Smooth muscle cell (in vitro differentiated cells): ENCODE results near the gene FAH. TPM values are rescaled to one million over a fixed set of nuclear protein-coding genes. Genes with fewer than 3 reads are reported as not detected.

Experiments
- DNase-seq: peaks from one replicate; lab custom pipeline; 2025; ENCODE audit not compliant: unreplicated experiment; lab: John Stamatoyannopoulos, UW
- H2AFZ ChIP-seq: fragments of 200-600 bp; sonication (generic); 2 replicates; pipeline ENCODE4 v1.6.0; 2016; ENCODE audit warnings: antibody characterized with exemption, low read depth, mild to moderate bottlenecking
- H3F3A ChIP-seq: fragments of 200-600 bp; sonication (generic); 2 replicates; pipeline ENCODE4 v1.6.0; 2017; ENCODE audit warnings: antibody characterized with exemption, low read depth
- H3K27ac ChIP-seq: fragments of 200-600 bp; sonication (generic); 2 replicates; pipeline ENCODE4 v1.5.1; 2016; ENCODE audit warnings: low read depth, mild to moderate bottlenecking
- H3K27me3 ChIP-seq: fragments of 200-600 bp; sonication (generic); 2 replicates; pipeline ENCODE4 v1.6.1; 2016; ENCODE audit warnings: low read depth, mild to moderate bottlenecking
- H3K36me3 ChIP-seq: fragments of 200-600 bp; sonication (generic); 2 replicates; pipeline ENCODE4 v1.5.1; 2016; ENCODE audit warnings: low read depth
- H3K4me1 ChIP-seq: fragments of 200-600 bp; sonication (generic); 2 replicates; pipeline ENCODE4 v1.5.1; 2016; ENCODE audit warnings: low read depth
- H3K4me2 ChIP-seq: fragments of 200-600 bp; sonication (generic); 2 replicates; pipeline ENCODE4 v1.6.0; 2016; ENCODE audit warnings: mild to moderate bottlenecking
- H3K4me3 ChIP-seq: fragments of 200-600 bp; sonication (generic); 2 replicates; pipeline ENCODE4 v1.5.1; 2016; ENCODE audit warnings: mild to moderate bottlenecking
- H3K79me2 ChIP-seq: fragments of 200-600 bp; sonication (generic); 2 replicates; pipeline ENCODE4 v1.6.0; 2016; ENCODE audit warnings: low read depth, mild to moderate bottlenecking
- H3K9ac ChIP-seq: fragments of 200-600 bp; sonication (generic); 2 replicates; pipeline ENCODE4 v1.6.0; 2016; ENCODE audit warnings: low read depth
- H3K9me3 ChIP-seq: fragments of 200-600 bp; sonication (generic); replicated peaks from 2 replicates; pipeline ENCODE4 v1.5.1; 2016; ENCODE audit warnings: low read depth
- H4K20me1 ChIP-seq: fragments of 200-600 bp; sonication (generic); 2 replicates; pipeline ENCODE4 v1.6.0; 2016; ENCODE audit warnings: low read depth
- WGBS: methylation state at CpG from one replicate; pipeline ENCODE4 v1.1.7; 2016; ENCODE audit warnings: low lambda C conversion rate; 5-methylcytosine and 5-hydroxymethylcytosine counted together
- polyA plus RNA-seq: library from polyadenylated mRNA; unstranded; fragments of >200 nt; fragmentation: Nextera tagmentation; extraction: Ambion mirVana; gene quantifications from 2 replicates; pipeline ENCODE4 v1.2.1, GENCODE V29; 2016
- total RNA-seq: library from RNA; depleted of rRNA; stranded (reverse); fragments of >200 nt; gene quantifications from 2 replicates; pipeline ENCODE4 v1.2.3, GENCODE V29; 2014
- TF ChIP-seq, protein P1 (sequence below): fragments of 200-600 bp; sonication (generic); IDR thresholded peaks from 2 replicates; pipeline ENCODE4 v1.5.1; 2017; ENCODE audit warnings: borderline replicate concordance, mild to moderate bottlenecking, antibody characterized with exemption; ENCODE audit not compliant: insufficient read depth, poor library complexity, severe bottlenecking

FAH gene
- total and polyA plus RNA-seq, 2 experiments from 2014 or later, result 18.3 to 36.7 TPM

DNA sequence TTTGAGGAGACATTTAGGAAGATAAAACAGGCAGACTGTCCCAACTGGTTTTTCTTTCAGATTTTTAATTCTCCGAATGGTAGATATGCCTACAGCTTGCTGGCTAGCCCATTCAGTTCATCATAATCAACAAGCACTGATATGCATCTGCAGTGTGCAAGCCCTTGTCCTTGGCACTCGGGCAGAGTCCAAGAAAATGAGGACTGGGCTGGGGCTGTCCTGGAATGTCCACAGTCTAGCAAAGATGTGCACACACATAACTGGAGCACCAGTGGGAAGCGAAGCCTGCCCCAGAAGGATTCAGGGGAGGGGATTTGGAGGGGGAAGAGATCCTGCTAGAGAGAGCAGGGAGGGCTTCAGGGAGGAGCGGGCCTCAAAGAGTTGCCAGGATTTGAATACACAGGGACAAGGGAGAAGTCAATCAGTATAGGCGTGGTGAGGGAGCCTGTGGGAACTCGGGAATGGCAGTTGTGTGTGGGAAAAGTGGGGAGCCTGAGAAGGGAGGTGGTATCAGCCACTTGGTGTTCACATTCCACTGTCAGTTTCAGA, 8.7 kb downstream of the FAH start:
- Histone ChIP-seq H3K4me3 (no peak overlapping the region), H3F3A (peaks cover 14% of the 10 kb centered on the region), H3K9ac (no peak overlapping the region), H3K79me2 (no peaks in the 10 kb centered on the region), H3K36me3 (no peaks in the 10 kb centered on the region), H4K20me1 (no peaks in the 10 kb centered on the region), H3K4me2 (peak overlapping the region; percentile 73), H3K27me3 (no peaks in the 10 kb centered on the region), H3K27ac (peak overlapping the region; percentile 85), H3K4me1 (peaks cover 8% of the 10 kb centered on the region), H2AFZ (no peak overlapping the region), H3K9me3 (no peaks in the 10 kb centered on the region)
- TF ChIP-seq, protein P1, sequence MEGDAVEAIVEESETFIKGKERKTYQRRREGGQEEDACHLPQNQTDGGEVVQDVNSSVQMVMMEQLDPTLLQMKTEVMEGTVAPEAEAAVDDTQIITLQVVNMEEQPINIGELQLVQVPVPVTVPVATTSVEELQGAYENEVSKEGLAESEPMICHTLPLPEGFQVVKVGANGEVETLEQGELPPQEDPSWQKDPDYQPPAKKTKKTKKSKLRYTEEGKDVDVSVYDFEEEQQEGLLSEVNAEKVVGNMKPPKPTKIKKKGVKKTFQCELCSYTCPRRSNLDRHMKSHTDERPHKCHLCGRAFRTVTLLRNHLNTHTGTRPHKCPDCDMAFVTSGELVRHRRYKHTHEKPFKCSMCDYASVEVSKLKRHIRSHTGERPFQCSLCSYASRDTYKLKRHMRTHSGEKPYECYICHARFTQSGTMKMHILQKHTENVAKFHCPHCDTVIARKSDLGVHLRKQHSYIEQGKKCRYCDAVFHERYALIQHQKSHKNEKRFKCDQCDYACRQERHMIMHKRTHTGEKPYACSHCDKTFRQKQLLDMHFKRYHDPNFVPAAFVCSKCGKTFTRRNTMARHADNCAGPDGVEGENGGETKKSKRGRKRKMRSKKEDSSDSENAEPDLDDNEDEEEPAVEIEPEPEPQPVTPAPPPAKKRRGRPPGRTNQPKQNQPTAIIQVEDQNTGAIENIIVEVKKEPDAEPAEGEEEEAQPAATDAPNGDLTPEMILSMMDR, result no peak
- 94% methylated on average over 6 of the region's 6 CpGs for WGBS
- no peak for DNase-seq

DNA sequence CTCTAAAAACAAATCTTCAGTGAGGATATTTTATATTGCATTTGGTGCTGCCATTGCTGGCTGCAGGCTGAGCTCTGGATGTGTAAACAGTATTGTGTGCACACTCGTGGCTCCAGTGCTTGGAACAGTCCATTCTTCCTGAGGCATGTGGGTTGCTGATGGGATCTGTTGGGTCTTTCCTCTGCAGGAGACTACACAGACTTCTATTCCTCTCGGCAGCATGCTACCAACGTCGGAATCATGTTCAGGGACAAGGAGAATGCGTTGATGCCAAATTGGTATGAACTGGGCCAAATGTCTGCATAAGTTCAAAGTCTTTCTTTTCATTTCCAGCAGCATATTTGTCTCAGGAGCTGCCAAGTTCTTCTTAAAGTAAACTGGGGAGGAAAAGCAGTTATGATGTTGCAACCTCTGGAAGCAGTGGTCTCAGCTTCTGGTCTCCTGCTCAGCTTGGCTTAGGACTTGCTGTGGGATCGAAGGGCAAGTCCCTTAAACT, 9.3 kb downstream of the FAH start:
- Histone ChIP-seq H3F3A (peaks cover 14% of the 10 kb centered on the region), H3K27me3 (no peaks in the 10 kb centered on the region), H3K4me2 (no peak overlapping the region), H3K9me3 (no peaks in the 10 kb centered on the region), H3K36me3 (no peaks in the 10 kb centered on the region), H3K27ac (no peak overlapping the region), H2AFZ (no peak overlapping the region), H3K79me2 (no peaks in the 10 kb centered on the region), H3K9ac (no peak overlapping the region), H4K20me1 (no peaks in the 10 kb centered on the region), H3K4me3 (no peak overlapping the region), H3K4me1 (peaks cover 8% of the 10 kb centered on the region)
- 69% methylated on average over 6 of the region's 6 CpGs for WGBS
- TF ChIP-seq, protein P1, result no peak
- no peak for DNase-seq

DNA sequence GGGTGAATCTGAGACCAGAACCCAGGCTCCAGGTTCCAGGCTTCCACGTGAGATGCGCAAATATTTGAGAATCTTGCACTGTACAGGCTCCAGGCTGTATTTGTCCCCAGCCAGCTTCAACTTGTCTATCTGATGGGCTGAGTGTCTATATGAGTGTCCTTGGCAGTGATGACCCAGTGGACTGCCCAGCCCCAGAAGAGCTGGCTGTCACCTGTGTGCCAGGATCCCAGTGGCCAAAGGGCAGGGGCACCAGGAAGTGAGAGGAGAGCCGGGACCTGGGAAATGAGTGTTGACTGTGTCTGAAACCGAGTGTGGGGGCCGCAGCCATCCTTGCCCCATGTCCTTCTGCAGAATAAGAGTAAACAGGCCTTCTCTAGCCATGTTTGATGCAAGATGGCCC, 10.4 kb downstream of the FAH start:
- H3K9ac ChIP-seq, result no peak overlapping the region
- no peaks in the 10 kb centered on the region for H3K36me3 ChIP-seq
- no peak overlapping the region for H3K27ac ChIP-seq
- 97% methylated on average over 5 of the region's 5 CpGs for WGBS
- H2AFZ ChIP-seq, result no peak overlapping the region
- H3K9me3 ChIP-seq, result no peaks in the 10 kb centered on the region
- no peaks in the 10 kb centered on the region for H4K20me1 ChIP-seq
- no peak overlapping the region for H3K4me2 ChIP-seq
- H3F3A ChIP-seq, result peaks cover 14% of the 10 kb centered on the region
- TF ChIP-seq, protein P1, result no peak
- no peak for DNase-seq
- no peaks in the 10 kb centered on the region for H3K79me2 ChIP-seq
- H3K4me3 ChIP-seq, result no peak overlapping the region
- H3K4me1 ChIP-seq, result peaks cover 8% of the 10 kb centered on the region
- H3K27me3 ChIP-seq, result no peaks in the 10 kb centered on the region

DNA sequence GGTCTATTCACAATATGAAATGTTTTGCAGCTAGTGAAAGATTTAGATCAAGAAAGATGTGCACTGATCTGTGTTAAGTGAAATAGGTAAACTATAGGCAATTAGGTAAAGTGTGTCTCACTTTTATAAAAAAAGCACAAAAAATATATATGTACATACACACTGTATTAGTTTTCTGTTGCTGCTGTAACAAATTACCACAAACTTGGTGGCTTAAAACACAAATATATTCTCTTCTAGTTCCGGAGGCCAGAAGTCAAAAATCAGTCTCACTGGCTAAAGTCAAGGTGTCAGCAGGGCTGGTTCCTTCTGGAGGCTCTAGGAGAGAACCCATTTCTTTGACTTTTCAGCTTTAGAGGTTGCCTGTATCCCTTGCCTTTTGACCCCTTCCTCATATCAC, 11.1 kb downstream of the FAH start:
- TF ChIP-seq, protein P1, result no peak

More for the DNA sequence above, 11.1 kb downstream of the FAH start:
- Histone ChIP-seq H4K20me1 (no peaks in the 10 kb centered on the region), H3F3A (peaks cover 14% of the 10 kb centered on the region), H3K9me3 (no peaks in the 10 kb centered on the region), H3K9ac (no peak overlapping the region), H3K27ac (no peak overlapping the region), H3K4me1 (peaks cover 8% of the 10 kb centered on the region), H3K4me3 (no peak overlapping the region), H3K36me3 (no peaks in the 10 kb centered on the region), H2AFZ (no peak overlapping the region), H3K79me2 (no peaks in the 10 kb centered on the region), H3K27me3 (no peaks in the 10 kb centered on the region), H3K4me2 (no peak overlapping the region)
- 100% methylated on average over 1 of the region's 1 CpG for WGBS
- DNase-seq, result no peak
